Uterus (tissue), 4 donors: ENCODE results near the gene PIGH. TPM values are rescaled to one million over a fixed set of nuclear protein-coding genes. Genes with fewer than 3 reads are reported as not detected.

Experiments used
- DNase-seq, 2 donors: peaks; one replicate each; pipeline ENCODE4 v3.0.0-alpha.2; 2019 to 2020
- H3K27ac ChIP-seq, 2 donors: fragments of 200-600 bp; sonication (generic); 1 replicate in 1 of 2; 2 replicates in 1 of 2; pipeline ENCODE4 v1.5.1; 2016 to 2018
- H3K27me3 ChIP-seq, 2 donors: fragments of 200-600 bp; sonication (generic); one replicate each; pipeline ENCODE4 v1.5.1; 2018 to 2019; ENCODE audit warnings: control low read depth in 1 of 2
- H3K36me3 ChIP-seq, 2 donors: fragments of 200-600 bp; sonication (generic); one replicate each; pipeline ENCODE4 v1.5.1; 2019; ENCODE audit warnings: control low read depth in 1 of 2
- H3K4me1 ChIP-seq, 2 donors: fragments of 200-600 bp; sonication (generic); one replicate each; pipeline ENCODE4 v1.5.1; 2018 to 2019; ENCODE audit warnings: control low read depth in 1 of 2
- H3K4me3 ChIP-seq, 2 donors: fragments of 200-600 bp; sonication (generic); 1 replicate in 1 of 2; 2 replicates in 1 of 2; pipeline ENCODE4 v1.5.1; 2018 to 2019; ENCODE audit warnings: mild to moderate bottlenecking in 1 of 2
- H3K9me3 ChIP-seq, 2 donors: fragments of 200-600 bp; sonication (generic); one replicate each; pipeline ENCODE4 v1.5.1; 2019; ENCODE audit warnings: control low read depth in 1 of 2
- POLR2A ChIP-seq, 2 donors: fragments of 450-650 bp; IDR thresholded peaks; one replicate each; pipeline ENCODE4 v1.6.1; 2016; ENCODE audit warnings: antibody characterized with exemption in 2 of 2, mild to moderate bottlenecking in 1 of 2, moderate library complexity in 1 of 2
- intact Hi-C: fragments of 100-400 bp; cut with DNase I; formaldehyde crosslinking; loops from one replicate; pipeline ENCODE4 v1.15.1; 2023; ENCODE audit warnings: low total_unique reads
- total RNA-seq, 4 donors: library from RNA; depleted of rRNA in 3 of 4; stranded (reverse); fragments of >200 nt in 3 of 4; gene quantifications; one replicate each; pipeline versions ENCODE4 v1.1.0 to v1.2.4, GENCODE V29; 2014 to 2023
- TF ChIP-seq, protein P1 (sequence below), 4 experiments: fragments of 200-600 bp in 2 of 4; fragments of 450-650 bp in 2 of 4; sonication (generic) in 2 of 4; IDR thresholded peaks; one replicate each; pipeline ENCODE4 v1.5.1; 2016 to 2019; ENCODE audit warnings: antibody characterized with exemption in 4 of 4, mild to moderate bottlenecking in 2 of 4, moderate library complexity in 1 of 4
- donor health status: DM: yes; HTN: yes; CAD: no.

Gene PIGH
- total RNA-seq, 4 donors from 2014 or later = 12.8 to 27.1 (median 14.0) TPM

DNA sequence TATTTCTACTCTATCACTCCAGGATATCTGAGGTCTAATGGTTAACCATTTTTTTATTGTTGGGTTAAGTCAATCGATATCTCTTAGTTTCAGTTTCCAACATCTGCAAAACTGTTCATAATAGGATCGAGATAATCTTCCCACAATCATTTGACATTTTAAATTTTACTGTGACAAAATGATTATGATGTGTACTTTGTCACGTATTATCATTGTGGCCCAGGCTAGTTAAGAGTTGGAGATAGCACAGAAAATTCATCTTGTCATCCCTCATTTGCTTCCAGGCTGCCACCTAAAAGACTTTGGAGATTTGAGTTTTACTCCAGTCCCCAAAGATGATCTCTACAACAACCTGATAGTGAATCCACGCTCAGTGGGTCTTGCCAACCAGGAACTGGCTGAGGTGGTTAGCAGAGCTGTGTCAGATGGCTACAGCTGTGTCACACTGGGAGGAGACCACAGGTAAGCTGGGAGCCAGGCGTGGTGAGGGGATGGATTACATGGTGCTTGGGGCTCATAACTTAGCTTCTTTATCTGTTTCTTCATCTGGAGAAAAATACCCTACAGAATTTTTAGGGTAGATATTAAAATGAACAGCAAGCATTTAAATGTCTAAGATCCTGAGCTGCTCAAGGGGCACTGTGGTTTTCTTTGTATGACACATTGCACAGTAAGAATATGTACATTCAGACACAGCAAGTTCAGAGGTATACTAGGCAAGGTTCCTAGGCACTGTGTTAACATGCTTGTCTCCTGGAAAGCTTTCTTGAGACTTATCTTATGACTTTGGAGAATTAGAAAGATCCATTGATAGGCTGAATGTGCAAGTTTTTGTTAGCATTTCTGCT, 42.1 kb upstream of the PIGH start:
- no peaks in the 10 kb centered on the region for H3K4me1 ChIP-seq
- intact Hi-C loops = no loop called here
- H3K27me3 ChIP-seq = no peaks in the 10 kb centered on the region
- H3K36me3 ChIP-seq = no peaks in the 10 kb centered on the region
- no peak for DNase-seq
- H3K9me3 ChIP-seq = no peaks in the 10 kb centered on the region
- H3K27ac ChIP-seq = no peak overlapping the region
- H3K4me3 ChIP-seq = no peak overlapping the region
- no peak for TF ChIP-seq POLR2A (IDR thresholded peaks at IDR 0.05)
- TF ChIP-seq, protein P1, sequence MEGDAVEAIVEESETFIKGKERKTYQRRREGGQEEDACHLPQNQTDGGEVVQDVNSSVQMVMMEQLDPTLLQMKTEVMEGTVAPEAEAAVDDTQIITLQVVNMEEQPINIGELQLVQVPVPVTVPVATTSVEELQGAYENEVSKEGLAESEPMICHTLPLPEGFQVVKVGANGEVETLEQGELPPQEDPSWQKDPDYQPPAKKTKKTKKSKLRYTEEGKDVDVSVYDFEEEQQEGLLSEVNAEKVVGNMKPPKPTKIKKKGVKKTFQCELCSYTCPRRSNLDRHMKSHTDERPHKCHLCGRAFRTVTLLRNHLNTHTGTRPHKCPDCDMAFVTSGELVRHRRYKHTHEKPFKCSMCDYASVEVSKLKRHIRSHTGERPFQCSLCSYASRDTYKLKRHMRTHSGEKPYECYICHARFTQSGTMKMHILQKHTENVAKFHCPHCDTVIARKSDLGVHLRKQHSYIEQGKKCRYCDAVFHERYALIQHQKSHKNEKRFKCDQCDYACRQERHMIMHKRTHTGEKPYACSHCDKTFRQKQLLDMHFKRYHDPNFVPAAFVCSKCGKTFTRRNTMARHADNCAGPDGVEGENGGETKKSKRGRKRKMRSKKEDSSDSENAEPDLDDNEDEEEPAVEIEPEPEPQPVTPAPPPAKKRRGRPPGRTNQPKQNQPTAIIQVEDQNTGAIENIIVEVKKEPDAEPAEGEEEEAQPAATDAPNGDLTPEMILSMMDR (IDR thresholded peaks at IDR 0.05) = no peak

DNA sequence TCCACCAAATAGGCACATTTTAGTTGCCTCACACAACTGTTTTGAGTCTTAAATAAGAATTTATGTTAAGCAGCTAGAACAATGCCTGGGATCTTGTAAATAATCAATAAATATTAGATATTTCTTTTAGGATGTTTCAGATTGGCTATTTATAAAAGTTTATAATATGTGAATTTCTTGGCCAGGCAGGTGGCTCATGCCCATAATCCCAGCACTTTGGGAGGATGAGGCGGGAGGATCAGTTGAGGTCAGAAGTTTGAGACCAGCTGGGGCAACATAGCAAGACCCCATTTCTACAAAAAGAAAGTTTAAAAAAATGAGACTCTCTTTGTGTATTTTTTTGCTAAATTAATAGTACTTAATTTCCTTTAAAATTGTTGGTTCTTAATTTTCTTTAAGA, 41.4 kb upstream of the PIGH start:
- intact Hi-C loops = no loop called here
- TF ChIP-seq POLR2A (IDR thresholded peaks at IDR 0.05) = no peak
- TF ChIP-seq, protein P1 (IDR thresholded peaks at IDR 0.05) = no peak

DNA sequence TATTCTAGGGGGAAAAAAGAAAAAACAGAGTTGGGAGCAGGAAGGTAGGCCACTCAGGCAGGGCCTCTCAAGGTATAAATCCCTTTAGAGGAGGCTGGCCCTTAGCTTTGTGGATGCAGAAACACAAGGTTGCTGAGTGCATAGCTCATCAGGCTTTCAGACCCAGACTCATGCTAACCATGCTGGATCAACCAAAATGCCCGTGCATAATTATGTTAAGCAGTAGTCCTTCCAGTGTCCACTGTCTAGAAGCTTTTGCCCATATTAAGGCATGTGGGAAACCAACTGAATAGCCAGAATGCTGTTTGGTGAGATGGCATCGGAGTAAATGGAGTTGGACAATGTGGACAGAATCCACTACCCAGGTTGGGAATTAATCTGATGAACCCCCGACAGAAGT, 38.6 kb upstream of the PIGH start:
- H3K4me1 ChIP-seq = no peaks in the 10 kb centered on the region
- TF ChIP-seq POLR2A (IDR thresholded peaks at IDR 0.05) = no peak
- TF ChIP-seq, protein P1 (IDR thresholded peaks at IDR 0.05) = no peak
- intact Hi-C loops = no loop called here

More for the DNA sequence above, 41.4 kb upstream of the PIGH start:
- Histone ChIP-seq H3K4me3 (no peak overlapping the region), H3K9me3 (no peaks in the 10 kb centered on the region), H3K4me1 (no peaks in the 10 kb centered on the region), H3K36me3 (no peaks in the 10 kb centered on the region), H3K27ac (no peak overlapping the region), H3K27me3 (no peaks in the 10 kb centered on the region)
- no peak for DNase-seq

DNA sequence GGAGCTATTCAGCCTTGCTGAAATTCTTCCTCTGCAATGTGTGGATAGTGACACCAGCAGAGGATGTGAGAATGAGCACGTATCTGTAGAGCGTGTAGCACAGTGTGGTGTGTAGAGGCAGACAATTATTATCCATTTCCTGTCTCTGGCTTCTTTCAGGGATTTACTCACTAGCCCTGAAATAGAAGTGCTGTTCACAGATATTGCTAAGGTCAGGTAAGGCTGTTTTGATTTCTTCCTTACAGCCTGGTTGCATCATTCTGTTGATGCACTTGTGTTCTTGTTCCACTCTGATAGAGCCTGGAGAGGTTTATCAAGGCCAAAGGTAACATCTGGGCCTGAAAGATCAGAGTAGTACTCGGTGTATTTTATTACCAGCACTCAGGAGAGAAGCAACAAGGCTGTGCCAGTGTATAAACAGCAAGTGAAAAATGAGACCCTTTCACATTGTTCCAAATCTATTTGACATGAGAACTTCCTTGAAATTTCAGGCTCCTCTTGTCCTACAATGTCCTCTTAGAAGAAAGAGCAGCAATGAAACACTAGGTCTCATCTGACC, 36.4 kb upstream of the PIGH start:
- Histone ChIP-seq H3K4me1 (no peaks in the 10 kb centered on the region), H3K36me3 (no peaks in the 10 kb centered on the region), H3K4me3 (no peak overlapping the region), H3K9me3 (no peaks in the 10 kb centered on the region), H3K27me3 (no peaks in the 10 kb centered on the region), H3K27ac (no peak overlapping the region)
- intact Hi-C loops = no loop called here
- no peak for DNase-seq
- TF ChIP-seq, protein P1 (IDR thresholded peaks at IDR 0.05) = no peak
- TF ChIP-seq POLR2A (IDR thresholded peaks at IDR 0.05) = no peak

More for the DNA sequence above, 38.6 kb upstream of the PIGH start:
- no peak for DNase-seq
- Histone ChIP-seq H3K4me3 (no peak overlapping the region), H3K27ac (no peak overlapping the region), H3K36me3 (no peaks in the 10 kb centered on the region), H3K9me3 (no peaks in the 10 kb centered on the region), H3K27me3 (no peaks in the 10 kb centered on the region)

DNA sequence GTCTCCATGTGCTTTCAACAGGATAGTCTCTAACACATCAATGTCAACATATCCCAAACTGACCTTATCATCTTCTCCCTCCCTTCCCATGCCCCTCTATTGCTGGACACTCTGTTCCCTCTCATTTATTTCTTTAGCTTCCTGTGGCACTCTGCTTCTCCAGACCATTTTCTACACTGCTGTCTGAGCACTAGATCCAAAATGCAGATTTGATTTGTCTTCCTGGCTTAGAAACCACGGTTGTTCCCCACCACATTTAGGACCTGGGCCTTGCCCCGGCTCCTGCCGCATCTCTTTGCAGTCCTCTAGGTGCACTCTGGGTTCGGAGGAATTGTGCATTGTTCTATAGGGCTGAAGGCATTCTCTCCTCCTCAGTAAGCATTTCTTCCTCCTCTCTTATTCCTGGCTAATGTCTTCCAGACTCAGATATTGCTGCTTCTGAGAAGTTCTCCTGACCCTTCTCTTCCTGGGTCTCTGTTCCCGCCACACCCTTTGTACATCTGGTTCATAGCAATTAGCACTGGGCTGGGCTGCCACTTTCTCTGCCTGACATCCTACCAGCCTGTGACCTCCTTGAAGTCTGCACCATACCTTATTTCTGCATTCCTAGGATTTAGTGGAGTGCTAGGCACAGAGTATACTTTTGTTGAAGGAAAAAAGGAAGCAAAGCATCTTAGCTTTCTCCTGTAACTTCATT, 33.5 kb upstream of the PIGH start:
- no peak overlapping the region for H3K27ac ChIP-seq
- no peaks in the 10 kb centered on the region for H3K27me3 ChIP-seq
- no peaks in the 10 kb centered on the region for H3K4me1 ChIP-seq
- no peak overlapping the region for H3K4me3 ChIP-seq
- no peaks in the 10 kb centered on the region for H3K9me3 ChIP-seq
- TF ChIP-seq, protein P1 (IDR thresholded peaks at IDR 0.05) = no peak
- no peak for TF ChIP-seq POLR2A (IDR thresholded peaks at IDR 0.05)
- intact Hi-C loops = no loop called here
- H3K36me3 ChIP-seq = no peaks in the 10 kb centered on the region
- DNase-seq = no peak
